ENCODE measurements around the gene MYF6.
"Not testable (repeated sequence)": the region's sequence is repeated elsewhere in the genome, so short reads cannot be mapped to it uniquely, and the experiment has no call there.

Gene MYF6

DNA sequence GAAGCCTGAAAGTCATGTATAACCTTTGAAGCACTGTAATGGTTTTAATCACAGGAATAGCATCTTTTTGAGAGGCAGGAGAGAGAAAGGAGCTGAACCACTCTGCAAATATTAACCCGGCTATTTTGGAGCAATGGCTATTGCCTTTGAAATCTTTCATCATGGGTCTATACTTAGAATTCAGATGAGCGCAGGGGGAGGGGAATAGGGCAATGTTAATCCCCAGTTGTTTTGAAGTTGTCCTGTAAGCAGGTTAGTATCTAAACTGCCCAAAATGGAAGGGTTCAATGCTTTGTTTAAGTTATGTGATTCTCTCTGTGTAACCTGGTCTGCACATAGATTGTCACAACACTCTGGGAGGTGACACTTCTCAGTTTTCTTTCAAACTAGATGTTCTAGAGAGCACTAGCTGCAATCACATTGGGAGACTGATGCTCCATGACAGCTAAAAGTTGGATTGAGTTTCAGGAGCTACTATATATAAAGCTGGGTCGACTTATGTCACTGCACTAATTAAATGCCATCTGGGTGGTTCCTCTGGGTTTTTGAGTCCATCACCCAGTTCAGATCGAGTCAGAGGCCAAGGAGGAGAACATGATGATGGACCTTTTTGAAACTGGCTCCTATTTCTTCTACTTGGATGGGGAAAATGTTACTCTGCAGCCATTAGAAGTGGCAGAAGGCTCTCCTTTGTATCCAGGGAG is at the start of gene MYF6:
TSS of gene MYF6 (plus strand) at position 509 of the 704 bp plus-strand sequence. CDS start at position 595, 86 bp downstream.
- DNase-seq (ENCODE audit: low spot score) = no peak

DNA sequence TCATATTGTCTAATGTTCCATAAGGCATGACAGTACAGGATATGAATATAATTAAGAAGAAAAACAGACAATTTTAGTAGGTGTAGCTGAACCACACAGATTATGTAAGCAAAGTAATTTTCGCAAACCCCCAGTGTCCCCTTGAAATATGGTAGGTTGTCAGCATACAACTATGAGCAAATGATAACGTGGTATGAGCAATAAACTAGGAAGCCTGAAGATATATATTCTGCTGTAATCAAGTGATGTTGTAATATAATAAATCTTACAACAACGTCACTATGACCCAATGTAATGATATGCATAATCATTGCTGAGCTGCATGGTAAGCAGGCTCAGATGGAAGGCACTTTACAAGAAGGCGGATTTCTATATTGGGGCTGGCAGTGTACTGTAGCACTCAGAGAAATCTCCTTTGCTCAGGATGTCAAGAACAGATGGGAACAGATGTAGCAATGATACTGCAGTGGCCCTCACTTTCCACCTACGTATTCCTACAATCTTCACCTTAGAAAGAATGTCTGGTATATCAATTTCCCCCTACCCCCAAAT is 47.8 kb upstream of the MYF6 start:
- no peak for DNase-seq (ENCODE audit: low spot score)

DNA sequence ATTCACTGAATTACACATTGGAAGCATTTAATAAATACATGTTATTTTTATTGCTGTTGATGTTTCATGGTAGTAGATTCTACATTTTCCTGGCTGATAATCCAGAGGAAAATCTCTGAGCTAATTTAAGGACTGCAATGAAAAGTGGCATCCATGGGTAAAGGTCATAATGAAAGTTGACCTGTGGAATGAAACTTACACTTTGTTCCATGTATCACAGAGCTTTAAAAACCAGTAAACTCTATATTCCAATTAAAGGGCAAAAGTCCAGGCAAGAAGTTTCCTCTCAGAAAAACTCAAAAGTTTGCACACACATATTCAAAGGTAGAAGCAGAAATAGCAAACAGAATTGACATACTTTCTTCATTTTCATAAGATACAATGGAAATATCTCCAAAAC is 44.8 kb upstream of the MYF6 start:
- DNase-seq (ENCODE audit: low spot score) = no peak

DNA sequence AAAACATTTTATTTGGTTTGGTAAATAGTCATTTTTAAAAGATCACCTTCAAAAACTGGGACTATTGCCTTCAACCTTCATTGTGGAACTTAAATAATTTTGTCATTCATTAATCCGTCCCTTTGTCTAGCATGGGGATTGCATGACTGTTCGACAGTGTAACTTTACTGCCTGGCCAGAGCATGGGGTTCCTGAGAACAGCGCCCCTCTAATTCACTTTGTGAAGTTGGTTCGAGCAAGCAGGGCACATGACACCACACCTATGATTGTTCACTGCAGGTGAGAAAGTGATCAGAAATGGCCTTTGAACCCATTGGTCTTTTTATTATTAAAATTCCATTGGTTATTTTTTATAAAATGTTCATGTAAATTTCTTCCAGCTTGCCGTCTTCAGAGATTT is 37.2 kb upstream of the MYF6 start:
- no peak for DNase-seq (ENCODE audit: low spot score)

DNA sequence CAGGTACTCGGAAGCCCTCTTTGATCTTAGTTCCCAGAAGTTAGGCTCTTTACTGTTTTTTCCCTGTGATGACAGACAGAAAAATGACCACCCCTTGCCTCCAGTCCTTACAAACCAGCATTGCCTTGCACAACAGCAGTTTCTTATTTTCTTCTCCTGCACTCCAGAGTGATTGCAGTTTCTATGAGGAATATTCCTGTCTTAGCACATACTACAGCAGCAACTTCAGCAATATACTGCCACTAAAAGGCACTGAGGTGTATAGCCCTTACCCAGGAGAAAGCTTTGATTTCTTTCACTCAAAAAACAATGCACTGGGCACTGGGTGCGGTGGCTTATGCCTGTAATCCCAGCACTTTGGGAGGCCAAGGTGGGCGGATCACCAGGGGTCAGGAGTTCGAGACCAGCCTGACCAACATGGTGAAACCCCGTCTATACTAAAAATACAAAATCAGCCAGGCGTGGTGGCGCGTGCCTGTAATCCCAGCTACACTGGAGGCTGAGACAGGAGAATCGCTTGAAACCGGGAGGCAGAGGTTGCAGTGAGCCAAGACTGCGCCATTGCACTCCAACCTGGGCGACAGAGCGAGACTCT is 31.3 kb upstream of the MYF6 start:
- not testable (repeated sequence) for DNase-seq (ENCODE audit: low spot score)

DNA sequence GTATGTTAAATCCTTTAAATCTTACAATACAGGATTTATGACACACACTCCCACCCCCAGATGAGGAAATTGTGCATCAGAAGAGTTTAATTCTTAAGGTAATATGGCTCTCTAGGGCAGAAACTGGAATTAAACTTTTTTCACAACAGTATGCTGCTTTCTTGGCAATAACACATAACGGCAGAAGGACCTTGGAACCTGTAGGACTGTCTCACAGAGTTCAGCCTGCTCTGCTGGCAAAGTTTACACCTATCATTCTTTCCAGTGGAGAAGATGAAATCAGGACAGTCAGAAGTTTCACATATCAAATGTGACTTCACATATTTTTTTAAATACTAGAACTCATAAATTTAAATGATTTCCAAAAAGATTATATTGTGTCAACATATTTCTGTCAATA is 30.6 kb upstream of the MYF6 start:
- DNase-seq (ENCODE audit: low spot score) = peak; percentile 33

DNA sequence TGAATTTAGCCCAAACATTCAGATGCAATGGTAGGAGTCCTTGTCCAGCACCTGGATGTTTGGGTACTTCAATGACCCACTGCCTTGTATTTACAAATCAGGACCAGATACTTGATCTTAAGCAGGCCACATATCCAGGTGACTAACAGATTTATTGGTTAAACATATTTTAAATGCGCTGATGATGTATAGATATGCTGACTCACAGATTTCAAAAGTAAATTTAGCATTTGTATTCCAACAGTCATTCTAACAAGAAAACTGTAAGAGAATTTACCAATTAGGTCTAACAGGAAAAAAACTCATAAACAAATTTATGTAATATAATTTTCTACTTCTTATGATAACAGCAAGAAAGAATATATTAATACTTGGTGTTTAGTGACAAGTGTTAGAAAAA is 29.4 kb upstream of the MYF6 start:
- DNase-seq (ENCODE audit: low spot score) = no peak

DNA sequence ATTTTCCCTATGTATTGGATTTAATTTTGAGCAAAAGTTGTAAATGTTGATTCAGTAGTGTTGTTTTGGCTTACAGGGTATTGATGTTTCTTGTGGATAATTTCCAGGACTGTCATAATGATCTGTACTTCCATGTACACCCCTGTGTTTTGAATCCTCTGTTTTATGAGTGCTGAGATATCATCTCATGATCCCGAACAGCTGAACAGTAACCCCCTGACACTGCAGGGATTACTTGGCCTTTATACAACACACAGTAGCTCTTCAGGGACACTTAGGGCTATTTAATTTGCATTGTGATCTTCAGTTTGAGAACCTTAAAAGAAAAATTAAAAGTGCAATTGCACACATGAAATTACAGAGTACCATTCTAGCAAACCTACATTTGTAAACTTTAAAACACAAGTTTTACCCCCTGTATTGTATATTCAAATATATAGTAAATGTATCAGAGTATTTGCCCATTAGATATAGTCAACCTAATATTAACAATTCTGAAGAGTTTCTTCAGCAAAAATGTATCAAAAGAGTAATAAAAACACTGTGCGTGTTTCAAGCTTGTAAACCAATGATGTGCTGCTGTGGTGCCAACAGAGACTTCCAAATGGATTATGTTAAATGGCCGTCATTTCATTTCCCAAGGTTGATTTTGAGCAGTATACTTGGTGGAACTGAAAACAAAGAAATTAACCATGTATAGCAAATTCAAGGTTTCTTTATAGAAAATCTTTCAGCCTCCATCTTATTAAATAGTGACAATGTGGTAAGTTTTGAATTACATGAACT is 27.9 kb upstream of the MYF6 start:
- DNase-seq (ENCODE audit: low spot score) = no peak

DNA sequence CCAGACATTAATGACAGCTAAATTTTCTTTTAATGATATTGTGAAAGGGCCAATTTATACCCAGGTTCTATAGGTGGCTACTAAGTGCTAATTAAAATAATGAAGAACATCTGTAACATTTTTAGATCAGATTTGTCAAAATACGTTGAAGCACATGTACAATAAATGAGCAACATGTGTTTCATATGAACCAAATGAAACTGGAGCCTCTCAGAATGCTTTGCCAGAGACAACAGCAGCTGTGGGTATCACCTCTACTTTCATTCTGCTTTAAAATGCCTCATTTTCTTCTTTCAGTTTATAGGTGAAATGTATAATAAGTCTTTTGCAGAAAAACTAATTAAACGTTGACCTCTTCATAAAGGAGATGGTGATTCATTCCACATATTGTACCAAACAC is 26.1 kb upstream of the MYF6 start:
- no peak for DNase-seq (ENCODE audit: low spot score)

DNA sequence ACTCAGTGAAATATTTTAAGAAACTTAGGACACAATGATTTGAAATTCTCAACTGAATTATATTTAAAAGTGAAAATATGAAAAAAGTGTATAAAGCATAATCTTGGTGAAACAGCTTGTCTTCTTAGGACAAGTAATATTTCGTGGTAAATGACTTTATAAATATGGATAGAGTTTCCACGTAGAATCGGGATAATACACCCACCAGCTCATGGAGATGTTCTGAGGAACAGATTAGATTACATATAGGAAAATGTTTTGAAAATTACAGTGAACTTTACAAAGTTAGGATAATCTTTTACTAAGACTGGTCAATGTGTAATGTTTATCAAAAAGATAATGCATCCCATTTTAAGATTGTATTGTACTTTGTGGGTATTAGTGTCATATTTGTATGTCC is 25.6 kb upstream of the MYF6 start:
- DNase-seq (ENCODE audit: low spot score) = no peak

DNA sequence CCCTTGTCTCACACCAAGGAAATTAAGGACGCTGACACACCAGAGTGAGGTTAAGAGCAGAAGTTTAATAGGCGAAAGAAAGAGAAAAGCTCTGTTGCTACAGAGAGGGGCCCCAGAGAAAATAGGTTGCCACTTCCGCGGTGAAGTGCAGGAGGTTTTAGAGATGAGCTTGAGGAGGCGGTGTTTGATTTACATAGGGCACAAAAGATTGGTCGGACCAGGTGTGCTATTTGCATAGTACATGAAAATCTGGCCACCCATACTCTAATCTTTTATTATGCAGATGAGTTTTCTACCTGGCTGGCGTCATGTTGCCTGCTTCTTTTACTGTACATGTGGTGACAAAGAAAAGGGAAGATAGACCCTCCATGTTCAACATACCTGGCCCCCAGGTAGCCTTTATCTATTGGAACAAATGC is 23.3 kb upstream of the MYF6 start:
- DNase-seq (ENCODE audit: low spot score) = no peak

DNA sequence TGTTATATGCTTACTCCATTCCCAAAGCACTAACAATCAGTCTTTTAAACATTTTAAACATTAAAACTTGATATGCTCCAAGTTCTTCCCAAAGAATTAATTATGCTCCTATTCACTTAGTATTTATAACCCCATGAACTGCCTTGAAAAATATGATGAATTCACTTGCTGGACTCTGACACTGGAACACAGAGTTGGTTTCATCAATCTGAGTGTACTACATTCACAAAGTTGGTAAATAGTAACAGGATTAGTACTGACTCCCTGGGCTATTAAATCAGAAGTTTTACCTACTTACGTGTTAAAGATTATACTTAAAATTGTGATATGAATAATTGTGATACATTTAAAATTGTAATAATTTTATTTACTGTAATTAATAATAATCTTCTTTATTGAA is 17.3 kb upstream of the MYF6 start:
- no peak for DNase-seq (ENCODE audit: low spot score)

DNA sequence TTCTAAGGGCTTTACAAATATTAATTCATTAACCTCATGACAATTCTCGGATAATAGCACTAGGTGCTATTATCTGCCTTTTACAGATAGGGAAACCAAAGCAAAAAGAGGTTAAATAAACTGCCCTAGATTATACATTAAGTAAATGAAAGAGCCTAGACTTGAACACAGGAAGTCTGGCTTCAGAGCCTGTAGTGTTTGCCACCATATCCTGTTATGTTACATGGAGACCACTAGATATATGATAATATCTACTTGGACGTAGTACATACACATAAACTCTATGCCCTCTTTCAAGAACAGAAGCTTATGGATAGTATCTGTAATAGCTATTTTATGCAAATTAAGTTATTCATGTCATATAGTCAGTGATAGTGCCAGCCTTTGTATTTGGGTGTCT is 16.9 kb upstream of the MYF6 start:
- DNase-seq (ENCODE audit: low spot score) = no peak

DNA sequence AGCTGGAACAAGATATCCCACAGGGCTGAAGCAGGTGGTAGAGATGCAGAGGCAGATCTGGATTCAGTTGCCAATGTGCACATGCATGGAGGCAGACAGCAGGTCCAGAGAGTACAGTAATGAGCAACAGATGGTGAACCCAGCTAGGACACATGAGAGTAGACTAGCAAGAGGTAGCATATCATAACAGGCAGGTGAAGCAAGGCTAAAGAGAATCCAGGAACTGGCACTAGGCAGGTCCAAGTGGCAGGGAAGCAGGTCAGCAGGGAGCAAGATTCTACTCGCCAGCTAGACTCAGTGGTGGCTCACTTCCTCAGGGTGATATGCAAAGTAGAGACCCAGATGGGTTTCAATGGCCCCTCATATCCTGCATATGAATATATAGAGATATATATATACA is 15.3 kb upstream of the MYF6 start:
- DNase-seq (ENCODE audit: low spot score) = peak; percentile 95

DNA sequence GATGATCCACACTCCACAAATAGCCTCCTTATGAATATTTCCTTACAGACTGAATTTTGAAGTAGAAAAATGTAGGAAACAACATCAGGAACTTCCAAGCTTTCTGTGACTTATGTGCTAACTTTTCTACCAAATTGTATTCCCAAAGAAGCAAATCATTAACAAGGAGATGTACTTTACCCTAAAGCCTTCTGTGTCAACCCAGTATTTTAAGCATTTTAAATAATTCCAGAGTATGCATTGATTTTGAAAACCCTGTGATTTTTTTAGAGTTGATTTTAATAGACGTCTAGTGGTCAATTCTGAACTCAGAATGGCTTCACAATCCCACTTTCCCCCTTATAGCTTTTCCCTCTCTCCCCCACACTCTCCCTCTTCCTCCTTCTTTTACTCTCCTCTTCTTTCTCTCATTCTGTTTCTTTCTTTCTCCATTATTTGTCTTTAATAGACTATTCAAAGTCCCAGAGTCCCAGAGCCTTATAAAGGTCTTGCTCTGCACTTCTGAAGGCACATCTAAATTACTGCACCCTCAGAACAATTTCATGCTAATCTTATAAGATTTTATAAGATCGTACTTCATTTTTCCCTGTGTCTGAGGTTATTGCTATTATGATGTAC is 10.1 kb upstream of the MYF6 start:
- no peak for DNase-seq (ENCODE audit: low spot score)

DNA sequence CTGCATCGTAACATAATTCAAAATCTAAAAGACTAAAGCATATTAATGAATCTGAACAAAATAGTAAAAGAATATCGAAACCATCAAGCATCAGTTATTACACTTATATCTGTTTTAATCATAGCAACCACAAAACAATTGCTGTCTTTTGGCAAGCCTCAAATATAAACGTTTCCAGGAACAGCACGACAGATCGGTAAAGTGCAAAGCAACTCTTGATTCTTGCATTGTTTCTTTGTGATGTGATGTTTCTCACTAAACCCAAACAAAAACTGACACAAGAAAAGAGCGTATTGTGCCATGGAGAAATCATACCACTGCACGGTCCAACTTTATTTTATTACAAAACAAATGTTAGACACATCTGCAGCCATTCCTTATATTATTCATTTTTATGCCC is 9.2 kb upstream of the MYF6 start:
- no peak for DNase-seq (ENCODE audit: low spot score)

DNA sequence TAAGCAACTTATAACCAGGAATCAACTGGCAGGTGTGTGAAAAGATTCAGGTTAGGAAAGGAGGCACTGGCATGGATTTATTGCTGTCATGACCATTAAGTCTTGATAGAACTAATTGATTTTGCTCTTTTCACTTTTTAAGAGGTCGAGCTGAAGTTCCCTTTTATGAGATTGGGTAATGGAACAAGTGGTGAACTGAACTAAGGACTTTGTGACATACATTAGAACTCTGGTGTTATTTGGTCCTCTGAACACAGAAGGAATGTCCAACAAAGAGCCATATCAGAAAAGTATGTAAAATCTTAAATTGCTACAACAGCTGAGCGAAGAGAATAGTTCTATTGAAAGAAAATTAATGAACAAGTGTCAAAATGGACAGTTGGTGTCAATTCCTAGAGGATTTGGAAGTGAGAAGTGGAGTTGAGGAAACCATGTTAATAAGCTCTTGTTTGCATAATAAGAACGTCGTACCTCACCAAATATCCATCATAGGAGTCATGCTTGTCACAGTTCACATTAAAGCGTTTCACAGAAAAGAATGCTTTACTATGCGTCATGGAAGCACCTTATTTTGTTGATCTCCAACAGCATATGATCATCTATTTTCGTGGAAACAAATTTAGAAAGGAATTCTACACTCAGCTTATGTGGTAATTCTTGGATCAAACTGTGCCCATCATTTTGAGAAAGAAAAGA is 8.4 kb upstream of the MYF6 start:
- no peak for DNase-seq (ENCODE audit: low spot score)

DNA sequence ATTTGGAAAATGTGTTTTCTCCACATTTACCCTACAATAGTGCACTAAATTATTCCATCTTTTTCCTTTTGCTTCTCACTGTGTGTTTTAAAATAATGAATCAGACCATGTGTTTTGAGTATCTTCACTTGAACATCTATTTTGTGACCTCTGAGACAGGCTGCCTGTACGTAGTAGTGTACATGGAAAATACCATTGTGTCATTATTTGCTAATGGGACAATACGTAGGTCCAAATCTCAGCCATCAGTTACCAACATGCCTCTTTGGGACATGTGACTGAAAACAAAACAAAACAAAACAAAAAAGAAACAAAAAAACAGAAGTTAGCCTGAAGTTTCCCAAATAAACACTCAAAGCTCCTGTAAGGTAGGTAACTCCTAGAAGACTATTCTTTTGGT is 7.1 kb upstream of the MYF6 start:
- DNase-seq (ENCODE audit: low spot score) = no peak

DNA sequence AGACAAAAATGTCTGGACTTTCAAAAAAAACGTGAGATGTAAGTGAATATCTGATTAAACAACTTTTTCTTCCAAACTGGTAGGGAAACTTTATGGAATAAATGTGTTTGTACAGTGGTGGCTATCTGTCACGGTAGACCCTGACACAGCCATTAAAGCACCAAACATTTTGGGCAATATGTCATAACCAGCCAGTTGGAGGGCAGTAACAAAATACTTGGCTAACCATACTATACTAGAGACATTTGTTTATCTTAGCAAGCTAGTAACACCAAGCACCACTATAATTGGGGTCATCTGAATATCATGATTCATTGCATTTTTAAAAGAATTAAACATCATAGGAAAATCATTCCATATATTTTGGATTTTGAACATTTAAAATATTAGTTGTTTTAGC is 6.0 kb upstream of the MYF6 start:
- no peak for DNase-seq (ENCODE audit: low spot score)

DNA sequence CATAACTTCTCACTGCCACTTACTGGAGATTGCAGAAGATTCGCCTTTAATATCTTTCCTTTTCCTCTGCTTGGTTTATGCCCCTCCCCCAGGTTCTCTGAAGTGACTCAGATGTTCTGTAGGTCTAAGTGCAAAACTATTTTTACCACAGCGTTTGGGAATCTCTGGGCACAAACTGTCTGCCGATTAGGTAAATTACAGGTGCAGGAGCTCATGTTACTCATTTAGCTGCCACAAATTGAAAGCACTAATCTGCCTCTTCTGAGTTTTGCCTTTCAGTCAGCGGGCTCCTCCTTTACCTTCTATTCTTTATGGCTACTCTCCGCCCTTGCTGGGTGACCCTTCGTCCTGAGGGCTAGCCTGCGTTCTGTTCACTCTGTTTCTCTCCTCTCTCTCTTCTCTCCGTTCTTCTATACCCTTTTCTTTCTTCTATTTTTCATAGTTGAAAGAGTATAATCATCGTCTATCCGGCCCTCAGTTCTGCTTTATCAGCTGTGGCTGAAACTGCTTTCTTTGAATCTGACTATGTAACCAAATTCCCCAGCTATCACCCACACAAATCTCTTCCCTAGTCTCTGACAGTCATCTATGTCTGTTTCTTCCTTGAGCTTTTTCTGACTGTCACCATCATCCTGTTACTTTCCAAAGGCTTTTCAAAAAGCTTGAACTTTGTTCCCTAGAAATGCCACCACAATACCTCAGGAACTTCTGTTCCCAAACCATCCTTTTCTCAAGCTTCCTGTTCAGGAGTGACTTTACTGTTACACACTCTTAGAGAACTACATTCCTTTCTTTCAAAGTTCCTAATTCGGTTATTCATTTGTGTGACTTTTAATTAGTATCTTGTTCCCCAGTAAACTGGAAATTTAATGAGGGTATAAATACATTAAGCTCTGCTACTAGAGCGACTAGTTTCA is 4.3 kb upstream of the MYF6 start:
- DNase-seq (ENCODE audit: low spot score) = no peak

DNA sequence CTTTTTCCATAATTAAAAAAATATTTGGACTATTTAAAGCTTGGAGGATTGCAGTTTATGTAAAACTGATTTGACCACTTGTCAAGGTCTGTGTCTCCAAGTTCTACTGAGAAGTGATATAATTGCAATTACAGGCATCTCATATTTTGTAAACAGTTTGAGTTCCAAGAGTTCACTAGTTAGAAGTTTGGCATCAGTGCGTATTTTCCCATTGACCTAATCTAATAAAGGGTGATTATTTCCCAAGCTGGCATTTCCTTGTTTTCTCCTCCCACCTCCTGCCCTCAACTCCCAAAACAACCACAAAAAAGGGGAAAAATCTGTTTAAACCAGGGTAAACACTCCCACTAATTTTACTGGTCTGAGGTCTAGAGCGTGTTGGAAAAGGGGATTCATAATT is 3.0 kb upstream of the MYF6 start:
- no peak for DNase-seq (ENCODE audit: low spot score)
